Activated naive CD4-positive, alpha-beta T cell treated with anti-CD3 and anti-CD28 coated beads, Interleukin-2, amount 50 U/mL, for 24 hours (primary cell): ENCODE measurements around the gene ELANE.

Experiments used
- H3K27ac Mint-ChIP-seq: one replicate; pipeline ENCODE4 v1.8.0; 2021; ENCODE audit warnings: mild to moderate bottlenecking, mixed read lengths
- H3K27me3 Mint-ChIP-seq: one replicate; pipeline ENCODE4 v1.8.0; 2021; ENCODE audit warnings: mixed read lengths
- H3K36me3 Mint-ChIP-seq: one replicate; pipeline ENCODE4 v1.8.0; 2021; ENCODE audit warnings: mixed read lengths
- H3K4me1 Mint-ChIP-seq: one replicate; pipeline ENCODE4 v1.8.0; 2021; ENCODE audit warnings: mixed read lengths
- H3K4me3 Mint-ChIP-seq: one replicate; pipeline ENCODE4 v1.8.0; 2021; ENCODE audit warnings: mild to moderate bottlenecking, mixed read lengths
- H3K9me3 Mint-ChIP-seq: one replicate; pipeline ENCODE4 v1.8.0; 2021; ENCODE audit warnings: mixed read lengths

ELANE gene

DNA sequence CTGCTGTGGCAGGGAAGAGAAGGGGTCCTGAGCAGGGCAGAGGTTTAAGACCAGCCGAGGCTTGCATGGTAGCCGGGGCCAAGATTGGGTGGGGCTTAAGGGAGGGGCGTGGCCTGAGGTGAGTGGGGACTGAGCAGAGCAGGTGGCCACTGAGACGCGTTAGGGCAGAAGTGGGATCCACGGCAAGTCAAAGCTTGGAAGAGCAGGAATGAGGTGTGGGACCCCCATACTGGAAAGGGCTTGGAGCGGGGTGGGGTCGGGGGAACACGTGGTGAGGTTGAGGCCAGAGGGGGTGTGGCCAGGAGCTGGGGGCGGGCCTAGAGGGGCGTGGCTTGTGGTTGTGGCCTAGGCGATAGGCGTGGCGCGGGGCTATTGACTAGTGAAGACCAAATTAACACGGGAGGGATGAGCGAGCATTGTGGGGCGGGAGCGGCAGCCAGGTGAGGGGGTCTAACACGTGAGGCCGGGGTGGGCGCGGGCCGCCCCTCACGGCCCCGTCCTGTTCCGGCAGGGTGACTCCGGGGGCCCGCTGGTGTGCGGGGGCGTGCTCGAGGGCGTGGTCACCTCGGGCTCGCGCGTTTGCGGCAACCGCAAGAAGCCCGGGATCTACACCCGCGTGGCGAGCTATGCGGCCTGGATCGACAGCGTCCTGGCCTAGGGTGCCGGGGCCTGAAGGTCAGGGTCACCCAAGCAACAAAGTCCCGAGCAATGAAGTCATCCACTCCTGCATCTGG lies 10.6 kb downstream of the ELANE start:
- H3K4me1 Mint-ChIP-seq: peaks cover 20% of the 10 kb centered on the region
- H3K36me3 Mint-ChIP-seq: peaks cover 3% of the 10 kb centered on the region
- peak overlapping the region; percentile 55 for H3K27ac Mint-ChIP-seq
- H3K9me3 Mint-ChIP-seq: no peaks in the 10 kb centered on the region
- H3K27me3 Mint-ChIP-seq: no peaks in the 10 kb centered on the region
- H3K4me3 Mint-ChIP-seq: peak overlapping the region; percentile 55

DNA sequence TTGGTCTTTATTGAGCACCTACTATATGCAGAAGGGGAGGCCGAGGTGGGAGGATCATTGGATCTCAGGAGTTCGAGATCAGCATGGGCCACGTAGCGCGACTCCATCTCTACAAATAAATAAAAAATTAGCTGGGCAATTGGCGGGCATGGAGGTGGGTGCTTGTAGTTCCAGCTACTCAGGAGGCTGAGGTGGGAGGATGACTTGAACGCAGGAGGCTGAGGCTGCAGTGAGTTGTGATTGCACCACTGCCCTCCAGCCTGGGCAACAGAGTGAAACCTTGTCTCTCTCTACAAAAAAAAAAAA lies 11.2 kb downstream of the ELANE start:
- no peaks in the 10 kb centered on the region for H3K9me3 Mint-ChIP-seq

DNA sequence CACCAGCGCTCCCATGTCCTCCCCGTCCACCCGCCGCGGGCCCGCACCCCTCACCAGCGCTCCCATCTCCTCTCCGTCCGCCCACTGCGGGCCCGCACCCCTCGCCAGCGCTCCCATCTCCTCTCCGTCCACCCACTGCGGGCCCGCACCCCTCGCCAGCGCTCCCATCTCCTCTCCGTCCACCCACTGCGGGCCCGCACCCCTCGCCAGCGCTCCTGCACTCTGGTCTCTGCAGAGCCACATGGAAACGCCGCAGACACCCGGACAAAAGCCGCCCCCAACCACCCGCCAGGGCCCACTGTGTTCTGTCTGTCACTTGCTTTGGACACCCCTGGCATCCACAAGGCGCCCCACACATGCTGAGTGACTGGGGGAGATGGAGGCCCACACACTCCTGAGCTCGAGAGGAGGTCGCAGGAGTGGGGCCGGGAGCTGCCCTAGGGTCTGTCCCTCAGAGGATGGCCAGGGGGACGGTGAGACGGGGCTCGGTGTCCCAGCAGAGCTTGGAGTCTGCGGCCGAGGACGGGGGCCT lies 14.7 kb downstream of the ELANE start:
- H3K4me3 Mint-ChIP-seq: no peak overlapping the region
- no peaks in the 10 kb centered on the region for H3K9me3 Mint-ChIP-seq
- H3K27me3 Mint-ChIP-seq: no peaks in the 10 kb centered on the region
- H3K4me1 Mint-ChIP-seq: peaks cover 19% of the 10 kb centered on the region
- no peak overlapping the region for H3K27ac Mint-ChIP-seq
- H3K36me3 Mint-ChIP-seq: peaks cover 3% of the 10 kb centered on the region

More for the DNA sequence above, 11.2 kb downstream of the ELANE start:
- H3K4me3 Mint-ChIP-seq: peak overlapping the region; percentile 3
- H3K36me3 Mint-ChIP-seq: peaks cover 3% of the 10 kb centered on the region
- no peak overlapping the region for H3K27ac Mint-ChIP-seq
- H3K27me3 Mint-ChIP-seq: no peaks in the 10 kb centered on the region
- peaks cover 19% of the 10 kb centered on the region for H3K4me1 Mint-ChIP-seq

DNA sequence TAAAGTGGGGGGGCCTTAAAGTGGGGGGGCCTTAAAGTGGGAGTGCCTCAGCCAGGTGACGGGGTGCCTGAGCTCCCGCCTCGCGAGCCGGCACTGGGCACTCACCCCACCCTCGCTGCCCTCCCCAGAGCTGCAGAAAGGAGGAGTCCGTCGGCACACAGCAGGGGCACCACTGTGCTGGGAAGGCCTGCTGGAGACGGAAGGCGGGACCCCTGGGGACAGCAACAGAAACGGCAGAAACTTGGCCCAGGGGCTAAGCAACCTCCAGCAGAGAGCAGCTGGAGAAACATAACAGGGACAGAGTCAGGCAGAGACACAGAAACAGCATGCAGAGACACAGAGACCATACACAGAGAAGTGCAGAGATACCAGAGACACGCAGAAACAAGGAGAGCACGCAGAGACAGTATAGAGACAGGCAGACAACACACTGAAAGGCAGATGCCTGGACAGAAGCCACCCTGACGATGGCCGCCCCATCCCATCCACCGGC lies 15.2 kb downstream of the ELANE start:
- Mint-ChIP-seq H3K27me3 (no peaks in the 10 kb centered on the region), H3K9me3 (no peaks in the 10 kb centered on the region), H3K4me1 (peaks cover 24% of the 10 kb centered on the region), H3K36me3 (peaks cover 3% of the 10 kb centered on the region), H3K27ac (no peak overlapping the region), H3K4me3 (no peak overlapping the region)

DNA sequence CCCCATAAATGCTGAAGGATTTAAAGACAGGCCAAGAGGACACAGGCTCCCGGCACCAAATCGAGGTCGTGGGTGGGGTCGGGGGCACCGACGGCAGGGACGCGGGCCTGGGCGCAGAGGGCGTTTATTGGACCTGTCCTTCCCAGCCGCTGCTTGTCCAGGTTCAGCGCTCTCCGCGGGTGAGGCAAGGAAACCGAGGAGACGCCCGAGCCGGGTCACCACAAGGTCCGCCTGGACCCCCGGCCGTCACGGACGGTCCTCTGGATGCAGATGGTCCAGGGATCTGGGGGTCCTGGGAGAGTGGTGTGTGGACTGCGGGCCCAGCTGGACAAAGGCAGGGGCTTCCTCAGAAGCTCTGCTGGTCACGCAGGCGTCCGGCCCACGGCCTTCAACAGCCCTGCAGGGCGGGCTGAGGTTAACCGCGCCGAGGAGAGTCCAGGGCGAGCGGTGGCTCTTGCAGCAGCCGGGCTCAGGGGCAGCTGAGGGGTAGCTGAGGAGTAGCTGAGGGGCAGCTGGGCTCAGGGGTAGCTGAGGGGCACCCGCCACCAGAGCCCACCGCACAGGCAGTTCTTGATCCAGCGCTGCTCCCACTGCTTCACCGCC lies 15.9 kb downstream of the ELANE start:
- Mint-ChIP-seq H3K4me1 (peaks cover 23% of the 10 kb centered on the region), H3K27ac (no peak overlapping the region), H3K27me3 (no peaks in the 10 kb centered on the region), H3K36me3 (peaks cover 3% of the 10 kb centered on the region), H3K4me3 (no peak overlapping the region), H3K9me3 (no peaks in the 10 kb centered on the region)

DNA sequence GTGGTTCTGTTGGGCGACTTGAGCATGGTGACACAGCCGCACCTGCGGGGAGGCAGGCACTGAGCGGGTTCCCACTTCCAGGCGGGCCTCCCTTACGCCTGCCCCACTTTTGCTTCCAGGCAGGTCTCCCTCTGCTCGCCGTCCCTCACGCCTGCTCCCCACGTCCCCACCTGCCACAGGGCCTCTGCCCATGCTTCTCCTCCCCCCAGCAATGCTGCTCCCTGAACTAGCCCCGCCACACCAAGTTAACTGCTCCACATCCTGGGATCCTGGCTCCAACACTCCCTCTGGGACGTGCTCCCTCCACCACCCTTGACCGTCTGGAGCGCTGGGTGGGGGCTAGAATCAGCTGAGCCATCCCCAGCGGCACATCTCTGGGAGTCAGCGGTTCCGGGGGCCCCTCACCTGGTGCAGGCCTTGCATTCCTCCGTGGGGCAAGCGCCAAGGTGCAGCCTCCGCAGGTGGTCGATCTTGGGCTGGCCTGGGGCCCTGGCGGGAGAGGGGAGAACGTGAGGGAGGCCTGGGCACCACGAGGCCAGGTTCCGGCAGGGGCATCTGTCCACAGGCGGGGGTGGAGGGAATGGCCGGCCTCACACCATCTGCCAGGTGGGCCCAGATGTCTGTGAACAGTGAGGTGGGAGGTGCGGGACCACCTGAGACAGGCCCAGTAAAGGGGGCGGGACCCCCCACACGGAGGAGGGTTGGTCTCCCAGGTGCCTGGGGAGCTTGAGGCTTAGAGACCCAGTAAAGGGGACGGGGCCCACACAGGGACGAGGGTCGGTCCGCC lies 16.5 kb downstream of the ELANE start:
- Mint-ChIP-seq H3K27ac (no peak overlapping the region), H3K9me3 (no peaks in the 10 kb centered on the region), H3K4me1 (peaks cover 17% of the 10 kb centered on the region), H3K36me3 (peaks cover 3% of the 10 kb centered on the region), H3K27me3 (no peaks in the 10 kb centered on the region), H3K4me3 (no peak overlapping the region)

DNA sequence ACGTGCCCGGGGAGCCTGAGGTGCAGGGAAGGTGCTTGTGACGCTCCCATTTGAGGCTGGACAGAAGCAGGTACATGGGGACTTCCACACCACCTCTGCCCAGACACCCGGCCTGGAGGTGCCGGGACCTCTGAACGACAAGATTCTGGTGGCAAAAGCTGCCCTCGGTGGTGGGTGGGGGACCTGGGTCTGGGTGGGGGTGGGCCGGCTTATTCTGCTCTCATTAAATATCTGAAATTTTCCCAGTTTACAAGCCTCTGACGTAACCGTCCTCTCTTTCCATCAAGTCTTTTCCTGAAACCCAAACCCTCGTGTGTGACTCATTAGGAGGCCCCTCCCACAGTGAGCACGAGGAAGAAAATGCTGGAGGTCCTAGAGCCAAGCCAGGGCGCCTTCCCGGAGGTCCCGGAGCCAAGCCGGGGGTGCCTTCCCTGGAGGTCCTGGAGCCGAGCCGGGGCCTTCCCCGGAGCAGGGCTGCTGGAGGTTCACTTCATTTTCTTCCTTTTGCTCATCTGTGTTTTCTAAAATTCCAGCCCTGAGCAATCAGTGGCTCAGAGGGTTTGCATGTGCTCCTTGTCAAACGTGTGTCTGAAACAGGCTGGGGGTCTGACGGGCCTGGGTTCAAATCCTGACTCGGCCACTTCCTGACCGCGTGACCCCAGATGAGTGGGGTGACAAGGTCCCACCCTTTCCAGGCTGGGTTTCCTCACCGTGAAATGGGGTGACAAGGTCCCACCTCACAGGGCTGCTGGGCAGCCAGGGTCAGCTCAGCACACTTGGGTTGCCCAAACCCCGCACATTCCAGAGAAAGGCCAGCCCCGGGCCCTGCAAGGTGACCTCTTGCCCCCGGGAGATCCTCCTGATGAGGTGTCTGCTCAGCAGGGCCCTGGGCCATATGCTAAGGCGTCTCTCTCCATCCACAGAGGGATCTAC lies 17.4 kb downstream of the ELANE start:
- H3K4me3 Mint-ChIP-seq: no peak overlapping the region
- H3K9me3 Mint-ChIP-seq: no peaks in the 10 kb centered on the region
- H3K27ac Mint-ChIP-seq: no peak overlapping the region
- H3K4me1 Mint-ChIP-seq: peaks cover 12% of the 10 kb centered on the region
- H3K36me3 Mint-ChIP-seq: peaks cover 3% of the 10 kb centered on the region
- no peaks in the 10 kb centered on the region for H3K27me3 Mint-ChIP-seq

DNA sequence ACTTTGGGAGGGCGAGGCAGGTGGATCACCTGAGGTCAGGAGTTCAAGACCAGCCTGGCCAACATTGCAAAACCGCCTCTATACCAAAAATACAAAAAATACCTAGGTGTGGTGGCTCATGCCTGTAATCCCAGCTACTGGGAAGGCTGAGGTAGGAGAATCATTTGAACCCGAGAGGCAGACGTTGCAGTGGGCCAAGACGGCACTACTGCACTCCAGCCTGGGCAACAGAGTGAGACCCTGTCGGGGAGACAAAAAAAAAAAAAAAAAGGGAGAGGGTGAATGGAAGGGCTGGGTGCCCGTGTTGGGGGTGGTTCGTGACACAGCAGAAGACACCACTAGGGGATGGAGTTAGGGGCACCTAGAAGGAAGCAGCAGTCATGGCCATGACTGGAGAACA lies 18.2 kb downstream of the ELANE start:
- Mint-ChIP-seq H3K4me3 (peak overlapping the region; percentile 36), H3K4me1 (peaks cover 12% of the 10 kb centered on the region), H3K9me3 (no peaks in the 10 kb centered on the region), H3K27me3 (no peaks in the 10 kb centered on the region), H3K36me3 (peaks cover 3% of the 10 kb centered on the region), H3K27ac (peak overlapping the region; percentile 79)

DNA sequence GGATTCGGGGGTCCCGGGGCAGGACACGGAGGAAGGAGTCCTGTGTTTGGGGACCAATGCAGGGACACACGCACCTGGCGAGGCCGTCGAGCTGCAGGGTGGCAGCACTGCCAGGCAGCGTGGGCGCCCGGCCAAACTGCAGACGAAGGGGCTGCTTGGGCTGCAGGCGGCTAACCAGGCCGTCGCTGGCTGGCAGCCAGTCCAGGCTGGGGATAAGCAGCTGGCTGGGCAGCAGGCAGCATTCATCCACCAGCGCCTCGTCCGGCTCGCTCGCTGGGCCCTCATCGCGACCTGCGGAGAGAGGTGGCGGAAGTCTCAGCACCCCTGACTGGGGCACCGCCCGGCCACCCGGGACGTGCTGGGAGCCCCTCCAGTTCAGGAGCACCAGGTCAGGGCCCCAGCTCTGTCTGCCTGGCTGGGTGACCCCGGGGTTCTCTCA lies 18.9 kb downstream of the ELANE start:
- Mint-ChIP-seq H3K27me3 (no peaks in the 10 kb centered on the region), H3K36me3 (peaks cover 3% of the 10 kb centered on the region), H3K4me1 (peaks cover 12% of the 10 kb centered on the region), H3K9me3 (no peaks in the 10 kb centered on the region), H3K27ac (no peak overlapping the region), H3K4me3 (no peak overlapping the region)

DNA sequence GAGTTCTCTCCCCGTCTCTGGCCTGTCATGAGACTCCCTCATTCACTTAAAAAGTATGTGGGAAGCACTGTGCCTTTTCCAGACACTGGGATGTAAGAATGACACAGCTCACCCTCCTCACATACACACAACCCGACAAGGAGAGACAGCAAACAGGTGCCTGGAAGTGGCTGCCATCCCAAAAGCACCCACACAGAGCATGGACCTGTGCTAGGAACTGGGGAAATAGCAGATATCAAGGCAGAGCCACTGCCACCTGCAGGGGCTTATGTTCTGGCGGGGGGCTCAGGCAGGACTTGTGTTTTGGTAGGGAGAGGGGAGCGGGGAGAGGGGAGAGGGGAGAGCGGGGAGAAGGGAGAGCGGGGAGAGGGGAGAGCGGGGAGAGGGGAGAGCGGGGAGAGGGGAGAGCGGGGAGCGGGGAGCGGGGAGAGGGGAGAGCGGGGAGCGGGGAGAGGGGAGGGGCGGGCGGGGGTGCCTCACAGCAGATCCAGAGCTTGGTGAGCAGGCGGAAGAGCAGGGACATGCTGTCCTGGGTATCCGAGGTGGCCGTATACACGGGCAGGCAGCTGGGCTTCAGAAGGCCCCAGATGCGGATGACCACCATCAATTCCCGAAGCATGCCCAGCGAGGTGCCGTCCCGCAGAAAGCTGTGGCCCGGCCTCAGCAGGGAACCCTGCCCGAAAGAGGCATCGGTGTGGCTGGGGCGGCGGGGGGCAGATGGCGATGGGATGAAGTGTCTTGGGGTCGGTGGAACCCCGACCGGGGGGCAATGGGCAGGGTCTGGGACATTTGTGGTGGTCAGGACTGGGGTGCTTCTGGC lies 19.6 kb downstream of the ELANE start:
- H3K4me3 Mint-ChIP-seq: peak overlapping the region; percentile 52
- peak overlapping the region; percentile 62 for H3K27ac Mint-ChIP-seq
- H3K9me3 Mint-ChIP-seq: no peaks in the 10 kb centered on the region
- peaks cover 3% of the 10 kb centered on the region for H3K36me3 Mint-ChIP-seq
- H3K4me1 Mint-ChIP-seq: peaks cover 12% of the 10 kb centered on the region
- H3K27me3 Mint-ChIP-seq: no peaks in the 10 kb centered on the region

DNA sequence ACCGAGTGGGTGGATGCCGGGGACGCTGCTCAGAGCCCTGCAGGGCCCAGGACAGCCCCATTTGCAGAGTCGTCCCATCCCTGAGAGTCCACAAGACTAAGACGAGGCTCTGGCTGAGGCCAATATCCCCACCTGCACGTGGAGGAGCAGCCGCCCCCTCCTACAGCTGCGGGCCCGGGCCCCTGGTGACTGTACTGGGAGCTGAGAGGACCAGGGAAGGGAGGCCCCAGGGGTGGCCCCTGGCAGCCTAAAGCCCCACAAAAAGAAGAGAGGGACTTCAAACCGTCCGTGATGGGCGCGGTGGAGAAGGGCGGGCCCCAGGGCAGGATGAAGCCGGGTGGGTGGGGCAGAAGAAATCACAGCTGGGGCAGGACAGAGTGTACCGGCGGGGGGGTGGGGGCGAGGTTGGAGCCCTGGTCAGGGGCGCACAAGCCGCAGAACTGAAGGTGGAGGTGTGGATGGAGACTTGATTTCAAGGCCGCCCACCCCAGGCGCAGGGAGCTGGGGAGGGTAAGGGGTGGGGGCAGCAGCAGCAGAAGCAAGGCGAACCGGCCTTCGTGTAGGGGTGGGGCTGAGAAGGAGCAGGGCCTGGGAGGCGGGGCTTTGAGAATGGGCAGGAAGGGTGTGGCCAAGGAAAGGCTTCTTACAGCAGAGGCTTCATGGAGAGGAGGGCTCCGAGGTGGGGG lies 20.3 kb downstream of the ELANE start:
- peaks cover 11% of the 10 kb centered on the region for H3K4me1 Mint-ChIP-seq
- peaks cover 3% of the 10 kb centered on the region for H3K36me3 Mint-ChIP-seq
- H3K4me3 Mint-ChIP-seq: peak overlapping the region; percentile 52
- H3K27me3 Mint-ChIP-seq: no peaks in the 10 kb centered on the region
- H3K27ac Mint-ChIP-seq: peak overlapping the region; percentile 17
- H3K9me3 Mint-ChIP-seq: no peaks in the 10 kb centered on the region

DNA sequence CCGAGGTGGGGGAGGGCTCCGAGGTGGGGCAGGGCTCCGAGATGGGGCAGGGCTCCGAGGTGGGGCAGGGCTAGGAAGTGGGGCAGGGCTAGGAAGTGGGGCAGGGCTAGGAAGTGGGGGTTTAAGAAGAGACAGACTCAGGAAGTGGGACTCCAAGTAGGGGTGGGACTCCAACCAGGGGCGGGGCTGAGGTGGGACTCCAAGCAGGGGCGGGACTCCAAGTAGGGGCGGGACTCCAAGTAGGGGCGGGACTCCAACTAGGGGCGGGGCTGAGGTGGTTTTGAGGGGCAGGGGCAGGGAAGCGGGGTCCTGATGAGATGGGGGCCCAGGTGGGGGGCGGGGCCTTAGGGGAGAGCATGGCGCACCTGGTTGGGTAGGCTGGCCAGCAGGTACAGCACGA lies 21.0 kb downstream of the ELANE start:
- Mint-ChIP-seq H3K27ac (no peak overlapping the region), H3K9me3 (no peaks in the 10 kb centered on the region)

DNA sequence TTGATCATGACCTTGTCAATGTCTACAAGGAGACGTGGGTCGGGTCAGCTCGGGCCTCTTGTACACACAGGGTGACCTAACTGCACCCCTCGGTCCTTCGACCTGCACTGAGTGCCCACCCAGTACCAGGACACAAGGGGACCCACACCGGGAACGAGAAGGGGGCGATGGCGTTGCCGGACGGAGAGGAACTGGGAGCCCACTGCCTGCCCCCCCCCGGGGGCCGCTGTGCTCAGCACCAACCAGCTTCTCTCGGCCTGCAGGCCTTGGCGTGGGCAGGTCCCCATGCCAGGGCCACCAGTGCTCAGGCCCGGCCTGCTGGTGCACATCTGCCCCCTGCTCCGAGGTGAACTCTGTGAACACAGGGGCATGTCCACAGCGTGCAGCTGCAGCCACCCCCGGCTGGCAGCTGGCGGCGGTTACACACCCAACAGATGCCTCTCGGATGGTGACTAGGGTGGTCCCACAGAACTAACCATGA lies 21.5 kb downstream of the ELANE start:
- Mint-ChIP-seq H3K27ac (no peak overlapping the region), H3K4me1 (peaks cover 8% of the 10 kb centered on the region), H3K4me3 (no peak overlapping the region), H3K9me3 (no peaks in the 10 kb centered on the region), H3K36me3 (no peaks in the 10 kb centered on the region), H3K27me3 (no peaks in the 10 kb centered on the region)

More for the DNA sequence above, 21.0 kb downstream of the ELANE start:
- Mint-ChIP-seq H3K36me3 (no peaks in the 10 kb centered on the region), H3K4me3 (no peak overlapping the region), H3K4me1 (peaks cover 8% of the 10 kb centered on the region), H3K27me3 (no peaks in the 10 kb centered on the region)
